ENCODE measurements around the gene NFYB.
A peak's percentile ranks its signal among the peaks of the same experiment; 100 is the strongest.

The NFYB gene

DNA sequence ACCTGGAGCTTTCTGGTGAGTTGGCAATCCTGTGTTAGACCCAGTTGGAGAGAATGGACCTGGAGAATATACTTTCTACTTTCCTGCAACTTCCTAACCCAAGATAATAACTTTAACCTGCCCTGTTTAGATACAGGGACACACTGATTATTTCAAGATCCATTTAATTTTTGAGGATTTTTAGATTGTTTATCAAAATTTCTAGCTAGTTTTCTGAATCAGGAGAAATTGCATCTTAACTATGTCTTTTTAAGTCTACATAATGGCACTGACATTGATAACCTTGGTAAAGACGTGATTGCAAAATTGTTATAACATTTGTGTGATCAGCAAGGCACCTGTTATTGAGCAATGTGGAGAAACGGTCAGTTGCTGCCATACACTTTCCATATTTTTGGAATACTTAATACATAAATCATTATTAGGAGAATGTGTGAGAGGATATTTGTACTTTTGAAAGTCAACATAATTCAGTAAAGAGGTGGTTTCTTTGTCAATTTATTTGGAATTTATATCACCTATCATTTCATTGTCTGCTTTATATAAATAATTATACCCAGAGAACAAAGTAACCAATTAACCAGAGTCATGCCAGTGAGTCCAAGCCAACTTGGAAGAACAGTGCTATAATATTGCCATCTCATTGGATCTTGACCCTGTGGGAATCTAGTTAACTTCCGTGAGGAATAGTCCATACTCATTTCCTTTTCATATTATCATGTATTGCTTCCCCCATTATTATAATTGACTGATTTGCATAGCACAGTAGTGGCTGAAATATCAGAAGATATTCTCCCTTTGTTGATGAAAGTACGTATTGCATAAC is 28.4 kb downstream of the NFYB start:
- no peak for DNase-seq

DNA sequence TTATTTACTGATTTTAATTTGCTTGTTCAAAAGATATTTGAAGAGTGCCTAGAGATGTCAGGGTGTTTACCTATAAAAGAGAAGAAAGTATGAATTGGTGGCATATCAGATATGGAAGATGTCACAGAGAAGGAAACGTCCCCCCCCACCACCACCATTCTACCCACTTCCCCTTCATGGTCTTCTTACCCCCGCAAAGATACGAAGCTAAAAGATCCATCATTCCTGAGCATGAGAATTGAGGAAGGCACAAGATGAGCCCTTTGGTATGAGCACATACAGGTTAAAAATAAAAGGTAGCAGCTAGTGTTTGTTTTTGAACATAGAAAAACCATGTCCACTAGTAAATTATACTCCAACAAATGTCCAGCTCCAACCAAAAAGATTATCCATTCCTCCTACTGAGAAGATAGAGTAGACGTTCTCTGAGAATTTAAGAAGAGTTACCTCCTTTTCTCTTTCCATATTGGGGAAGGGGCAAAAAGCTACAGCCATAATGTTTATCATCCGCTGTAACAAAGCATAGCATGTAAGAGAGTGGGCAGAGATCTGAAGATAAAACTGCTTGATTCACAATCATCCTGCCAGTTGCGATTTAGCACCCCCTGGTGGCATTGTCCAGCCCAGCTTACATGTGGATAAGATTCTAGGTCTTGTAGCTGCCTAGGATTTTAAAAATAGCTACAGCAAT is 29.1 kb downstream of the NFYB start:
- peak; percentile 89 for DNase-seq

DNA sequence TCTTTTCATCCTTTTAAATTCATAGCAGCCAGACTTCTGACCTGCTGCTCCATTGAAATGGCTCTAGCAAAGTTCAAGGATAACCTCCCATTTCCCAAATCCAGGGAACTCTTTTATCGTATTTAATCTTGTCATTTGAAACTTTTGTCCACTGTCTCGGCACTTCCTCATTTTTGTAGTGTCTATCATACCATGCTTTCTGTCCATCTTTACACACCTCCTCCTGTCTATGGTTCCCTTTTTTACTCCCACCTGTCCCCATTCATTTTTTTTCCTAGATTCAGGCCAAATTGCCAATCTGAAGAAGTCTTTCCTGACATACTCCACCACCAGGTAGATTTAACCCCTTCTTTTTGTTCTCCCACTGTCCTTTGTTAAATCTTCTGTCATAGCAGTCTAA is 31.0 kb downstream of the NFYB start:
- DNase-seq: no peak

DNA sequence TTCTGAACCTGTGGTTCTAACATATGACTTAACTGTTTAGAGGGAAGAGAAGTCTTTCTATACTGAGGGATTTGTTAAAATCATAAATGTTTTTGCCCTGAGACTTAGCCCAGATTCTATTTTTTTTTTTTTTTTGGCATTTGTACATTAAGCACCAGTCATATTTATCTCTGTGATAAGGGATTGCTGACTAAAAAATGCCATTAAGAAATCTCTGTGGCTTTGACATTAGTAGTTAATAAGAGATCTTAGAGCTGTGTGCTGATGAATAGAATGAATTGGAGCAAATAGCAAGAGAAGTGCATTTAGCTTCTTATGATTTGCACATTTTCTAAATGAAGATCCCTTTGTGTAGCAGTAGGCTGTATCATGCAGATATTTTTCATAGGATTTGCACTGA is 32.5 kb downstream of the NFYB start:
- DNase-seq: no peak

DNA sequence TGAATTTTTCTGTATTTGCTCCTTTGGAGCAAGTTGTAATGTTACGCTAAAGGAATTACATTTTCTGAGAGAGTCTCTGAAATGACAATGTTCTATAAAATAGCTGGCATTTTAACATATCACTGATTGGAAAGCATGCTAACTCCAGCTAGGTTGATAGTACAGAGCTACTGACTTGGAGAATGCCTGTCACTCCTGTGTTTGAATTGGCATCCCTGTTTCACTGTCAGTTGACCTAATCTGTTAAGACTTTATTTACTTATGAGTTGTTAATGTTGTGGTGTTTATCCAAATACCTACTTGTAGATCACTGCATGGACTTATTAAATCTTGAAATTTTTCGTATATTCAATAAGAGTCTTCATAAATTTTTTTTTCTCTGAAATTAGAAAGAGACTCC is 40.1 kb downstream of the NFYB start:
- no peak for DNase-seq

DNA sequence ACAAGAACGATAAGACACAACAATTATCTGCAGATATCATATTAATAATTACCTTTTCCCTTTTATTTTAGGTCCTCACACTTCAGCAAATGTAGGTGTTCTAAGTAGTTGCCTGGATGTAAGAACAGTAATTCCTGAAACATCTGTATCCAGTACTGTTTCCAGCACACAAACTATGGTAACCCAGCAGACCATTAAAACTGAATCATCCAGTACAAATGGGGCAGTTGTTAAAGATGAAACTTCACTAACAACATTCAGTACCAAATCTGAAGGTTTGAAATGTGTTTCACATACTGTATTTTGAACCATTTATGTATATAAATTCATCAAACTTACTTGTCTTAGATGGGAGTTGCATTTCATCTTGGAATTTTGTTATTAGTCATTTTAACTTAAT is 42.7 kb downstream of the NFYB start:
- no peak for DNase-seq

DNA sequence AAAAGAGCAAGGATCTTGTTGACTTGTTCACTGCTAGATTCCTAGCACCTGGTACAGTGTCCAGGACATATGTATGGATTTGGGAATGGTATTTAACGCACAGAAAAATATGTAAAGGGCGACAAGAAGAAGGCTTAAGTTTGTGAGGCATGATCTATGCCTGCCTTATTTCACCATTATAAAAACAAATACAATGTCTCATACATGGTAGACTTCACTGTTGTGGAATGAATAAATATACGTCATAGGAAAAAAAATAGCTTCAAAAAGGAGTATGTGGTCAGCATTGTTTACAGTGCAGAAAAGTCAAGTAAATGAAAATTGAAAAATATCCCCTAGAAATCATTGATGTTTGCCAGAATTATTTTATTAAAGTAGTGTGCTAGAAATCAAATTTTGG is 43.7 kb downstream of the NFYB start:
- DNase-seq: no peak

DNA sequence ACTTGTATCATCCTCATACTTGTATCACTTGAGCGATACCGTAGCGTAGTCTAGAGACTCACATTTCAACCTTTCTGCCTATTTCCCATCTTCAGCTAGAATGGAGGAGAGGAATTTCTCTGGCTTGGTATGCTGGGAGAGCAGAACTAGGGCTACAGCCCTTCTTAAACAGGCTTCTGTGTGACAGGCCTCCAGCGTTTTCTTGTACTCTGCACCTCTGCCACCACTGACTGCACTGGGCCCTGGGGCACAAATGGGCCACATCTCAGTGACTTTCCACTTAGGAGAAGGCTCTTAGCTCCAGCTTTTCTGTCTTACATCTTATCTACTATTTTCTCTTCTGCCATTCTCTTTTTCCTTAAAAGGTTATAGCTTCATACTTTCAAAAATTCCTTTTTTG is 46.9 kb downstream of the NFYB start:
- DNase-seq: no peak

DNA sequence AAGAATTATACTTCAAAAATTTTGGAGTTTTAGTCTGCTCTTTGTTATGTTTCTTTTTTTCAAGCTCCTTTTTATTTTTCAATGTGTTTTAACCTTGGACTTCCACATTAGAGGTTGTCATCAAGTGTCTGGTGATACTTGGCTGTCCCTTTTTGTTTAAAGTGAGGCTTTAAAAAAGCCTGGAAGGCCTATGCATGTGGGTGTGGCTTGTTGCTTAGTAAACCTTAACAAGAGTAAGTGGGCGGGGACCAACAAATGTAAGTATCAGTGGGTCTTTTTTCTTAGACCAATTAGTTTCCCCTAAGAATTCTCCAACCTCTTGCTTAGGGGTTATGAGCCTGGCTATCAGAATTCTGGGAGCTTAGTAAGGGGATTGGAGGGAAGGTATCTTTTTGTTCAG is 47.3 kb downstream of the NFYB start:
- DNase-seq: no peak

DNA sequence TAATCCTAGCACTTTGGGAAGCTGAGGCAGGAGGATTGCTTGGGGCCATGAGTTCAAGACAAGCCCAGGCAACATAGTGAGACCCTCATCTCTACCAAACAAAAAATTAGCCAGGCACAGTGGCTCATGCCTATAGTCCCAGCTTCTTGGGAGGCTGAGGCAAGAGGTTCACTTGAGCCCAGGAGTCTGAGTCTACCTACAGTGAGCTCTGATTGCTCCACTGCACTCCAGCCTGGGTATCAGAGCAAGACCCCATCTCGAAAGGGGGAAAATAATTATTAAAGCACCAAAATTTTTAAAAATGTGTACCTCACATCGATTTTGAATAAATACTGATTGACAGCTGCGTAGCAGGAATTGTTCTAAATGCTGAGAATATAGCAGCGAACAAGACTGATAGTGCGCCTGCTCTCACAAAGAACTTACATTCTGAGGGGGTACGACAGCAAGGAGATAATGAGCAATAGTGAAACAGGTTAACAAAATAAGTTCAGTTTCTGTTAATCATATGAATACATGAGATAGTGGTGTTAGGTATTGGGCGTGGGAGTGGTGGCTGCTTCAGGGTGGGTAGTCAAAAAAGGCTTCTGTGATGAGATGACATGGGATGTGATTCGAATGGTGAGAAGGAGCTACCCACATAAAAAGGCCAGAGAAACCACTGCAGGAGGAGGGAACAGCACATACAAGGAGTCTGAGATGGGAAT is 54.1 kb downstream of the NFYB start:
- peak; percentile 9 for DNase-seq

DNA sequence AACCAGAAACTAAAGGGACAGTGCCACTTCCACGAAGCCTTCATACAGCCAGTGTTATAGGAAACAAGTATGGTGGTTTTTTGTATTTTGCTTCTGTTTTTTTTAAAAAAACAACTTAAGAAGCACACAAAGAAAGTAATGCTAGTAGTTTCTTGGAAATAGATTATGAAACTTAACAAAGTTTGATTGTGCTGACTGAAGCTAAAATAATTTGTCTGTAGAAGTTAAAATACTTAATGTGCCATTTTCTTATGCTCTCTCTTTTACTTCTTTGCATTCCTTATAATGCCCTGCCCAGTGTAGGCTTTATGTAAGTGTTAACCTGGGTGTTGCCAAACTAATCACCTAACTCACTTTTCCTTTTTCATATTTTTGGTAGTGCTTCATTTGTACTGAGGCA is 57.2 kb downstream of the NFYB start:
- no peak for DNase-seq

DNA sequence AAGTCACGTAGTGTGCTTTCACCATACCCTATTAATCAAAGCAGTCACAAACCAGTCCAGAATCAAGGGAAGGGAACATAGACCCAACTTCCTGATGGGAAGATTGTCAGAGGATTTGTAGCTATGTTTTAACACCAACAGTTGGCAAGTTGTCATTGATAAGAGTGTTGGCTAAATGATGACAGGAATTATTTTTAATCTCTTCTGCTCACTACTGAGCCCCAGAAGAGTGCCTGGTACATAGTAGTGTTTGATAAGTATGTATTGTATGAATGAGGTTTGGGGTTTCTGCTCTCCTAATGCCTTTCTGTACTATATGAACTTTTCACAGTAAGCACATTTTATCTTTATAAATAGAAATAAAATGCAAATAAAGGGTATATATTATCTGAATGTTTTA is 59.0 kb downstream of the NFYB start:
- no peak for DNase-seq

DNA sequence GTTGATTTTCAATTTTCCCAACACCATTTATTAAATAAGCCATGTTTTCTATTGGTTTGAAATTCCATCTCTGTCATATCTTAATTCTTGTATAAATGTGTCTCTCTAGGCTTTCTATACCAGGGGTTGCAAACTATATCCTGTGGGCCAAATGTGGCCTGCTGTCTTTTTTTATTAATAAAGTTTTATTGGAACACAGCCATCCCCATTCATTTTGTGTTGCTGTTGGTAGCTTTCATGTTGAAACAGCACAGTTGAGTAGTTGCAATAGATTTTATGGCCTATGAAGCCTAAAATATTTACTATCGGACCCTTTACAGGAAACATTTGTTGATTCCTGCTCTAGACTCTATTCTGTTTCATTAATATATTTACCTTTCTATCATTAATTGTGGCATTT is 64.3 kb downstream of the NFYB start:
- DNase-seq: no peak

DNA sequence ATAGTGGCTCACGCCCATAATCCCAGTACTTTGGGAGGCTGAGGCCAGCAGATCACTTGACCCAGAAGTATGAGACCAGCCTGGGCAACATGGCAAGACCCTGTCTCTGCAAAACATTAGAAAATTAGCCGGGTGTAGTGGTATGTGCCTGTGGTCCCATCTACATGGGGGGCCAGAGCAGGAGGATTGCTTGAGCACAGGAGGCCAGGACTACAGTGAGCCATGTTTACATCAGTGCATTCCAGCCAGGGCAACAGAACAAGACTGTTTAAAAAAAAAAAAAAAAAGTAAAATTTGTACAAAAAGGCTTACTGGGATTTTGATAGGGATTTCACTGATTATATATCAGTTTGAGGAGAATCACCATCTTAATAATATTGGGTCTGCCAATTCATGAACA is 65.9 kb downstream of the NFYB start:
- DNase-seq: no peak
